Mammary epithelial cell (primary cell): Measurements from ENCODE around the gene BICD1.

ENCODE experiments used
- CTCF ChIP-seq, 2 donors: IDR thresholded peaks in 1 of 2; conservative IDR thresholded peaks in 1 of 2; 2 replicates each; pipeline ENCODE4 v1.5.1; 2011 to 2012; ENCODE audit warnings: inconsistent platforms in 2 of 2, low read length in 2 of 2, mild to moderate bottlenecking in 2 of 2, control low read depth in 1 of 2, low read depth in 1 of 2; ENCODE audit not compliant: insufficient read depth in 1 of 2; ENCODE audit errors: extremely low read depth in 1 of 2
- EZH2 ChIP-seq: IDR thresholded peaks from 2 replicates; pipeline ENCODE4 v1.6.1; 2012; ENCODE audit warnings: low read length, inconsistent platforms, borderline replicate concordance

- TF ChIP-seq CTCF (conservative IDR thresholded peaks at IDR 0.05 in 1 of 2, IDR thresholded peaks at IDR 0.05 in 1 of 2; ENCODE audit: extremely low read depth in 1 of 2, insufficient read depth in 1 of 2, low read depth in 1 of 2, low read length in 2 of 2) (no peak), EZH2 (no peak)
Measured at GRCh38 chr12:32398181-32398580, 291.5 kb downstream of the BICD1 start.
